DND-41 (cell line): ENCODE data around the gene CHMP4B.

Source experiments
- ATAC-seq: fragments of 200-7000 bp; cut with Tn5 transposase; 3 replicates; pipeline ENCODE4 v1.9.1; 2021; ENCODE audit warnings: low read depth; ENCODE audit not compliant: insufficient read depth
- DNase-seq: peaks from one replicate; pipeline ENCODE4 v3.0.0-alpha.2; 2020
- H2AFZ ChIP-seq: 2 replicates; pipeline ENCODE4 v1.6.0; 2012; ENCODE audit warnings: low read depth, low read length
- H3K27ac ChIP-seq: 2 replicates; pipeline ENCODE4 v1.5.1; 2012; ENCODE audit warnings: low read length, inconsistent platforms
- H3K27me3 ChIP-seq: fragments of 200-600 bp; sonication (generic); 2 replicates; pipeline ENCODE4 v1.6.0; 2012; ENCODE audit warnings: low read length, mild to moderate bottlenecking, inconsistent platforms; ENCODE audit not compliant: insufficient read depth, poor library complexity
- H3K36me3 ChIP-seq: 2 replicates; pipeline ENCODE4 v1.5.1; 2012; ENCODE audit warnings: low read length, inconsistent platforms; ENCODE audit not compliant: insufficient read depth
- H3K4me1 ChIP-seq: 2 replicates; pipeline ENCODE4 v1.5.1; 2012; ENCODE audit warnings: mild to moderate bottlenecking, low read length; ENCODE audit not compliant: insufficient read depth
- H3K4me2 ChIP-seq: 2 replicates; pipeline ENCODE4 v1.6.0; 2012; ENCODE audit warnings: mild to moderate bottlenecking, moderate library complexity, low read length, inconsistent platforms; ENCODE audit not compliant: insufficient read depth
- H3K4me3 ChIP-seq, 2 experiments: fragments of 200-600 bp in 1 of 2; shearing (Covaris generic) in 1 of 2; 2 replicates each; pipeline ENCODE4 v1.5.1; 2012 to 2016; ENCODE audit warnings: inconsistent platforms in 2 of 2, low read length in 2 of 2, mild to moderate bottlenecking in 2 of 2, low read depth in 1 of 2, moderate library complexity in 1 of 2
- H3K79me2 ChIP-seq: 2 replicates; pipeline ENCODE4 v1.6.0; 2012; ENCODE audit warnings: low read length, inconsistent platforms; ENCODE audit not compliant: insufficient read depth
- H3K9ac ChIP-seq: 2 replicates; pipeline ENCODE4 v1.6.0; 2012; ENCODE audit warnings: low read depth, mild to moderate bottlenecking, inconsistent platforms, low read length, moderate library complexity
- H3K9me3 ChIP-seq: 2 replicates; pipeline ENCODE4 v1.5.1; 2012; ENCODE audit warnings: low read length, moderate library complexity, mild to moderate bottlenecking, inconsistent platforms; ENCODE audit not compliant: insufficient read depth, severe bottlenecking
- H4K20me1 ChIP-seq: 2 replicates; pipeline ENCODE4 v1.6.0; 2012; ENCODE audit warnings: low read length; ENCODE audit not compliant: insufficient read depth
- EZH2 ChIP-seq: IDR thresholded peaks from 3 replicates; pipeline ENCODE4 v1.6.1; 2012; ENCODE audit warnings: borderline replicate concordance, low read depth, mild to moderate bottlenecking, moderate library complexity, low read length, inconsistent platforms; ENCODE audit not compliant: severe bottlenecking
- TF ChIP-seq, protein P1 (sequence below): IDR thresholded peaks from 2 replicates; pipeline ENCODE4 v1.5.1; 2012; ENCODE audit warnings: borderline replicate concordance, low read length, moderate library complexity, mild to moderate bottlenecking; ENCODE audit not compliant: poor library complexity, severe bottlenecking; ENCODE audit errors: extremely low read depth

CHMP4B gene

DNA sequence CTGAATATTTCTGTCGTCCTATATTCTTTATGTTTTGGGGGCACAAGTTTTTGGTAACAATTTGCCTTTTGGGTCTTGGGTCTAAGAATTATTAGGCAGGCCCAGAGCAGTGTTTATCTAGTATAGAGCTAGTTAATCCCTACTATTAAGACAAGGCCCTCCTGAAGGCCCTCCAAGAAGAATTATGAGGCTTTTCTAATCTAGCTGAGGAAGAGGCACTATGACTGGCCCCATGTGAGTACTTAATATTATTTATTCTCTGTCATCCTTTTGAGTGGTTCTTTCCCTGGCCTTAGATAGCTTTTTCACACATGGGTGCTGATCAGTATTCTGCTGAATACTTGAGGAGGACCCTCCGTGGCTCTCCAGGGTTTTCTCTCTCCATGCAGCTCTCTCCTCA lies 25.1 kb downstream of the CHMP4B start:
- no peaks in the 10 kb centered on the region for H3K27me3 ChIP-seq
- peaks cover 13% of the 10 kb centered on the region for H3K36me3 ChIP-seq
- no peak for TF ChIP-seq EZH2
- TF ChIP-seq, protein P1, sequence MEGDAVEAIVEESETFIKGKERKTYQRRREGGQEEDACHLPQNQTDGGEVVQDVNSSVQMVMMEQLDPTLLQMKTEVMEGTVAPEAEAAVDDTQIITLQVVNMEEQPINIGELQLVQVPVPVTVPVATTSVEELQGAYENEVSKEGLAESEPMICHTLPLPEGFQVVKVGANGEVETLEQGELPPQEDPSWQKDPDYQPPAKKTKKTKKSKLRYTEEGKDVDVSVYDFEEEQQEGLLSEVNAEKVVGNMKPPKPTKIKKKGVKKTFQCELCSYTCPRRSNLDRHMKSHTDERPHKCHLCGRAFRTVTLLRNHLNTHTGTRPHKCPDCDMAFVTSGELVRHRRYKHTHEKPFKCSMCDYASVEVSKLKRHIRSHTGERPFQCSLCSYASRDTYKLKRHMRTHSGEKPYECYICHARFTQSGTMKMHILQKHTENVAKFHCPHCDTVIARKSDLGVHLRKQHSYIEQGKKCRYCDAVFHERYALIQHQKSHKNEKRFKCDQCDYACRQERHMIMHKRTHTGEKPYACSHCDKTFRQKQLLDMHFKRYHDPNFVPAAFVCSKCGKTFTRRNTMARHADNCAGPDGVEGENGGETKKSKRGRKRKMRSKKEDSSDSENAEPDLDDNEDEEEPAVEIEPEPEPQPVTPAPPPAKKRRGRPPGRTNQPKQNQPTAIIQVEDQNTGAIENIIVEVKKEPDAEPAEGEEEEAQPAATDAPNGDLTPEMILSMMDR = no peak
- no peak overlapping the region for H2AFZ ChIP-seq
- H3K4me1 ChIP-seq = no peaks in the 10 kb centered on the region
- DNase-seq (no peak), ATAC-seq (no peak)
- H3K9me3 ChIP-seq = no peaks in the 10 kb centered on the region
- no peak overlapping the region for H3K9ac ChIP-seq
- H3K4me3 ChIP-seq = no peak overlapping the region
- no peak overlapping the region for H3K4me2 ChIP-seq
- H3K79me2 ChIP-seq = peaks cover 100% of the 10 kb centered on the region
- H3K27ac ChIP-seq = no peak overlapping the region
- peaks cover 77% of the 10 kb centered on the region for H4K20me1 ChIP-seq

DNA sequence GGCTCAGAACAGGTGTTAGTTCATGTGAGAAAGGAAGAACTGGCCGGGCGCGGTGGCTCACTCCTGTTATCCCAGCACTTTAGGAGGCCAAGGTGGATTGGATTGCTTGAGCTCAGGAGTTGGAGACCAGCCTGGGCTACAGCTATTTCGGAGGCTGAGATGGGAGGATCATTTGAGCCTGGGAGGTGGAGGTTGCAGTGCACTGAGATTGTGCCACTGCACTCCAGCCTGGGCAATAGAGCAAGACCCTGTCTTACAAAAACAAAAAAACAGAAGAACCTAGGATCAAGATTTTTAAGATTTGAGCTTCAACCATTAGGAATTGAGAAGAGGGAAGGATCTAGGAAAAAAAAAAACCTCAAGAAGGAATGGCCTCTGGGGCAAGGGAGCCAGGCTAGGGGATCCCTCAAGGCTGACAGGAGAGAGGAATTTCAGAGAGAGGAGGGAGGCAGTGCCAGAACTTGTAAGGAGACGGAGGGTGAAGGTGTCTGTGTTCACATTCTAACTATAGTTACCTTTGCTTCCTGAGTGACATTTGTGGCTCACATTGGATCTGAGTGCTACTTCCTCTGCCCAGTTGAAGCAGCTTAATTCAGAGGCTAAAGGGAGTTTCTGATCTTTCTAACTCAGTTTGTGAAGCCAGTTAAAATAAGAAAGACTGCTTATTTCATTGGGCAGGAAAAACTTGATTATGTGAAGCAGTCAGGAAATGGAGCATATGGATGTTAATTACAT lies 26.1 kb downstream of the CHMP4B start:
- no peaks in the 10 kb centered on the region for H3K9me3 ChIP-seq
- H3K4me3 ChIP-seq = no peak overlapping the region
- peaks cover 100% of the 10 kb centered on the region for H3K79me2 ChIP-seq
- H3K27me3 ChIP-seq = no peaks in the 10 kb centered on the region
- H2AFZ ChIP-seq = no peak overlapping the region
- no peak for TF ChIP-seq EZH2
- TF ChIP-seq, protein P1 = no peak
- H4K20me1 ChIP-seq = peaks cover 80% of the 10 kb centered on the region
- no peaks in the 10 kb centered on the region for H3K4me1 ChIP-seq
- no peak for DNase-seq
- no peak overlapping the region for H3K27ac ChIP-seq
- peaks cover 5% of the 10 kb centered on the region for H3K36me3 ChIP-seq
- no peak for ATAC-seq
- H3K9ac ChIP-seq = no peak overlapping the region
- no peak overlapping the region for H3K4me2 ChIP-seq

DNA sequence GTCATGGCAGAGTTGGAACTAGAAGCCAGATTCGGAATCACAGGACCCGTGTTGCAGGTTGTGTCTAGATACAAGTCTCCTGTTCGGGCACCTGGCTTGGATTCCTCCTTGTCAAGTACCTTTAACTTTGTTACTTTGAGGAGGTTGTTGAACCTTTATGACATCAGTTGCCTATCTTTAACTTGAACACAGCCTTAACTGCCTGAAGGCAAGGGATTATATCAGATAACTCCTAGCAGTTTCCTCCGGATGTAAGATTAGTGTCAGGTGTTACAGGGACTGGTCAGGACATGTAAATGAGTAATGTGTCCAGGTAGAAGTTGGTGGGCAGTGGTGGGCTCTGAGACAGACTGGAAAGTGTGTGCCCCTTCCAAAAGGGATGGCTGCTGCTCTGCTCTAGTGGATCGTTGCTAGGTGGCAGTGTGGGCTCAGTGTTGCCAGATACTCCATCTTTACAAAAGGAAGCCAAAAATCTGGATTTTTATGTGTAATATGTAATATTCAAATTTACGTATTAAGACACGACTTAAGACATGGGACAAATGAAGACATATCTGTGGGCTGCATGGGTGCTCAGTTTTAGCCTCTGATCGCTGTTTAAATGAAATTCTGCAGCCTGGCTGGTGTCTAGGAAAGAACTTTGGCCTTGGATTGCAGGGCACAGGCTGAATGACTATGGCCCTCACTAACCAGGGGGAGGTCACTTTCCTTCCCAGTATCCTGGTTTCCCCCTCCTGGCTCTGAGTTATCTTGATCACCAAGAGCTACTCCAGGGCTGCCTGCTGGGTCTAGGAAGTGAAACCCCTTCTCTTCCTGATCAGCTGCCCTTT lies 27.1 kb downstream of the CHMP4B start:
- Histone ChIP-seq H3K4me3 (no peak overlapping the region), H3K9me3 (no peaks in the 10 kb centered on the region), H3K27me3 (no peaks in the 10 kb centered on the region), H4K20me1 (peaks cover 83% of the 10 kb centered on the region), H3K4me2 (no peak overlapping the region), H3K9ac (no peak overlapping the region), H3K79me2 (peaks cover 100% of the 10 kb centered on the region), H3K4me1 (no peaks in the 10 kb centered on the region), H3K27ac (no peak overlapping the region), H2AFZ (no peak overlapping the region), H3K36me3 (0 out of 2 replicates have a peak, but pooled peaks cover 3% of the 10 kb centered on the region)
- ATAC-seq (no peak), DNase-seq (no peak)
- TF ChIP-seq, protein P1 = no peak
- TF ChIP-seq EZH2 = no peak
